Epithelial cell of proximal tubule (primary cell): ENCODE results near the gene MCM7. TPM values are rescaled to one million over a fixed set of nuclear protein-coding genes. Genes with fewer than 3 reads are reported as not detected.

Experiments
- DNase-seq: peaks from one replicate; pipeline ENCODE4 v3.0.0-alpha.2; 2011; ENCODE audit warnings: low read depth
- H3K4me3 ChIP-seq: 2 replicates; pipeline ENCODE4 v1.5.1; 2011; ENCODE audit warnings: low read depth, mild to moderate bottlenecking, low read length
- total RNA-seq: library from RNA; depleted of rRNA; stranded (reverse); fragments of >200 nt; gene quantifications from 2 replicates; pipeline ENCODE4 v1.2.3, GENCODE V29; 2015
- TF ChIP-seq, protein P1 (sequence below): conservative IDR thresholded peaks from 2 replicates; pipeline ENCODE4 v1.5.1; 2012; ENCODE audit warnings: low read depth, mild to moderate bottlenecking, low read length

MCM7 gene
- total RNA-seq, 1 donor from 2014 or later: 188 TPM

- no peak overlapping the region for H3K4me3 ChIP-seq
- TF ChIP-seq, protein P1, sequence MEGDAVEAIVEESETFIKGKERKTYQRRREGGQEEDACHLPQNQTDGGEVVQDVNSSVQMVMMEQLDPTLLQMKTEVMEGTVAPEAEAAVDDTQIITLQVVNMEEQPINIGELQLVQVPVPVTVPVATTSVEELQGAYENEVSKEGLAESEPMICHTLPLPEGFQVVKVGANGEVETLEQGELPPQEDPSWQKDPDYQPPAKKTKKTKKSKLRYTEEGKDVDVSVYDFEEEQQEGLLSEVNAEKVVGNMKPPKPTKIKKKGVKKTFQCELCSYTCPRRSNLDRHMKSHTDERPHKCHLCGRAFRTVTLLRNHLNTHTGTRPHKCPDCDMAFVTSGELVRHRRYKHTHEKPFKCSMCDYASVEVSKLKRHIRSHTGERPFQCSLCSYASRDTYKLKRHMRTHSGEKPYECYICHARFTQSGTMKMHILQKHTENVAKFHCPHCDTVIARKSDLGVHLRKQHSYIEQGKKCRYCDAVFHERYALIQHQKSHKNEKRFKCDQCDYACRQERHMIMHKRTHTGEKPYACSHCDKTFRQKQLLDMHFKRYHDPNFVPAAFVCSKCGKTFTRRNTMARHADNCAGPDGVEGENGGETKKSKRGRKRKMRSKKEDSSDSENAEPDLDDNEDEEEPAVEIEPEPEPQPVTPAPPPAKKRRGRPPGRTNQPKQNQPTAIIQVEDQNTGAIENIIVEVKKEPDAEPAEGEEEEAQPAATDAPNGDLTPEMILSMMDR: no peak
- no peak for DNase-seq
Measured at GRCh38 chr7:100066953-100067352, 34.2 kb downstream of the MCM7 start.

DNA sequence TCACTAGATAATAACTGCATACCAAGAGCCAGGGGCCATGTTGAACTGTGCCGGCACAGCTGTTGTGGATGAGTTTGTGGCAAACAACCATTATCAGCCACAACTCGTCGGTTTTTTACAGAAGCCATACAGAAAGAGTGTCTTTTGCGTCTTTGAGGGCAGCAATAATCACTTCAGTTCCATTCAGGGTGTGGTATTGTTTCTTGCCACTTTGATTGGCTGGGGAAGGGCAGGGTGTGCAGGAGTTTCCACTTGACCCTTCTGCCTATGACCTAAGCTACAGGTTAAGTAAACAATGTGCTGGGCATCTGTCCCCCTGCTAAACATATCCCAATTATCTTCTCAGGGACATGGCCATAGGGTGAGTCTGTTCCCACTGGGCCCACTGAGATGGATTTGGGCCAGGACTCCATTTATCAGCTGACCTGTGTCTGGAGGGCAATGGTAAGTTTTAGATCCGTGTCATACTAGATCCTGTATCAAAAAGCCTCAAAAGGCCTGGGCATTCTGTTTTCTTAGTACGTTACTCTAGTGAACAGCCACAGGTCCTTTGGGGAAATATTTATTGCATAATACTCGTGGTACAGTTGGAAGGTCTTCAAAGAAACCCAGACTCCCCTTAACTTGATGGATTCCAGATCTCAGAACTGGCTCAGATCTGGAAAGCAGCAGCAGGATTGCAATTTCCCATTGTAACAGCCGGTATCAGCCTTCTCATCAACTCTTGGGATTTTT lies 35.6 kb downstream of the MCM7 start:
- H3K4me3 ChIP-seq: no peak overlapping the region
- no peak for DNase-seq
- TF ChIP-seq, protein P1: no peak

GRCh38 chr7:100064162-100064561 lies 37.0 kb downstream of the MCM7 start:
- DNase-seq: no peak
- TF ChIP-seq, protein P1: no peak
- H3K4me3 ChIP-seq: no peak overlapping the region

DNA sequence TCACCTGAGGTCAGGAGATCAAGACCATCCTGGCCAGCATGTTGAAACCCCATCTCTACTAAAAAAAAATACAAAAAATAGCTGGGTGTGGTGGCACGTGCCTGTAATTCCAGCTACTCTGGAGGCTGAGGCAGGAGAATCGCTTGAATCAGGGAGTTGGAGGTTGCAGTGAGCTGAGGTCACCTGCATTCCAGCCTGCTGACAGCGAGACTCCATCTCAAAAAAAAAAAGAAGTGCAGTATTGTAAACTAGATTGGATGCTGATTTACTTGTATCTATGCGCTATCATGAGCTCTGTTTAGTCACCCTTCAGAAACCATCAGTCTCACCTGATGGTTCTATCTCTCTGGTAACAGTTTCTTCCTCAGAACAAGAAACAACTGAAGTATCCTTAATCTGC lies 37.8 kb downstream of the MCM7 start:
- no peak overlapping the region for H3K4me3 ChIP-seq
- TF ChIP-seq, protein P1: no peak
- DNase-seq: no peak

DNA sequence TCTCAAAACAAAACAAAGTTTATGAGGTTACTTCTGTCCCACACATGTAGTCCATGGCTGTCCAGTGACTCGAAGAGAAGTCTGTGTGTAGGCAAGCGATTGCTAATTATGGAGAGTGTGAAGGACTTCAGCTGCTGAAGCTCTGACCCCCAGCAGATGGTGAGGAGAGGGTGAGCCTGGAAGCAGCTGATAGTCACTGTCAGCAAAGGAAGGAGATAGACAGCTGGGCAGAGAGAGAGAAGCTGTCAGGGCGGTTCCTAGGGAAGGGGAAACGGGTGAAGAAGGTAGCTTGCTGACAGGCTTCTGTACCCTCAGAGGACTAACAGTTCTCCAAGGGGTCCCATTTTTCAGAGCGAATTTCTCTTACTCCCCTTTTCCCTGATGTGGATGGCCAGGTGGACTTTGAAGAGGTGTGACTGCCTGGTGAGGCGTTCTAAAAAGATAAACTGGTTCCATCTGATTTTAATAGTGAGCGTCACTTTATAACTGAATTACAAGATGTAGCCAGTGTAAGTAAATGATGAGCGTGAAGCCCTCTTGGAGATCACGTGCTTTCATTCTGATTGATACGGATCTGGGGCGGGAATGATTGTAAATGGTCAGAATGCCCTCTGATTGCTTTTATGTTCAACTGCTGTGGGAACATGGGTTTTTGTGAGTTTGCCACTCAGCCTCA lies 39.5 kb downstream of the MCM7 start:
- no peak overlapping the region for H3K4me3 ChIP-seq
- no peak for DNase-seq

GRCh38 chr7:100059251-100059739 lies 41.9 kb downstream of the MCM7 start:
- TF ChIP-seq, protein P1: no peak
- no peak overlapping the region for H3K4me3 ChIP-seq
- no peak for DNase-seq

More for the DNA sequence above, 39.5 kb downstream of the MCM7 start:
- TF ChIP-seq, protein P1: no peak

GRCh38 chr7:100057006-100057405 lies 44.2 kb downstream of the MCM7 start:
- TF ChIP-seq, protein P1: no peak
- DNase-seq: no peak
- no peak overlapping the region for H3K4me3 ChIP-seq
